CD8-positive, alpha-beta memory T cell (primary cell): ENCODE results near the gene PTMS. TPM values are rescaled to one million over a fixed set of nuclear protein-coding genes. Genes with fewer than 3 reads are reported as not detected.

ENCODE experiments used
- CTCF ChIA-PET: fragments of 350-600 bp; sonication (Branson Sonifier 250); formaldehyde crosslinking; loops from one replicate; lab custom pipeline; 2021; ENCODE audit warnings: antibody characterized with exemption; lab: Charles Lee
- POLR2A ChIA-PET: fragments of 350-600 bp; sonication (Branson Sonifier 250); formaldehyde crosslinking; loops from one replicate; lab custom pipeline; 2021; ENCODE audit warnings: antibody characterized with exemption; lab: Charles Lee
- DNase-seq, 5 donors: peaks; one replicate each; pipeline versions ENCODE4 v3.0.0 to v3.0.0-alpha.2; 2020 to 2022; ENCODE audit warnings: mixed read lengths in 1 of 5
- H3K27ac ChIP-seq: one replicate; pipeline ENCODE4 v1.7.0; 2013; ENCODE audit warnings: low read depth, mild to moderate bottlenecking, low read length, moderate library complexity
- H3K27me3 ChIP-seq: 2 replicates; pipeline ENCODE4 v1.7.0; 2013; ENCODE audit warnings: low read length, mild to moderate bottlenecking; ENCODE audit not compliant: insufficient read depth, poor library complexity, severe bottlenecking
- H3K36me3 ChIP-seq: 2 replicates; pipeline ENCODE4 v1.7.0; 2013; ENCODE audit warnings: mild to moderate bottlenecking, low read length, moderate library complexity; ENCODE audit not compliant: insufficient read depth
- H3K4me1 ChIP-seq: 2 replicates; pipeline ENCODE4 v1.7.0; 2013; ENCODE audit warnings: mild to moderate bottlenecking, low read length, moderate library complexity; ENCODE audit not compliant: insufficient read depth
- H3K4me3 ChIP-seq: 2 replicates; pipeline ENCODE4 v1.7.0; 2013; ENCODE audit warnings: mild to moderate bottlenecking, low read length
- H3K9me3 ChIP-seq: 2 replicates; pipeline ENCODE4 v1.7.0; 2013; ENCODE audit warnings: mild to moderate bottlenecking, low read length
- H3K27ac Mint-ChIP-seq, 8 donors: one replicate each; pipeline ENCODE4 v1.8.0; 2020 to 2021; ENCODE audit warnings: mixed read lengths in 8 of 8, mild to moderate bottlenecking in 6 of 8, inconsistent platforms in 3 of 8, moderate library complexity in 3 of 8
- H3K27me3 Mint-ChIP-seq, 2 donors: one replicate each; pipeline ENCODE4 v1.8.0; 2020 to 2021; ENCODE audit warnings: mixed read lengths in 2 of 2, mild to moderate bottlenecking in 1 of 2, moderate library complexity in 1 of 2
- H3K36me3 Mint-ChIP-seq, 3 donors: one replicate each; pipeline ENCODE4 v1.8.0; 2020 to 2021; ENCODE audit warnings: mixed read lengths in 3 of 3, inconsistent platforms in 1 of 3, mild to moderate bottlenecking in 1 of 3
- H3K4me1 Mint-ChIP-seq, 3 donors: one replicate each; pipeline ENCODE4 v1.8.0; 2020 to 2021; ENCODE audit warnings: mixed read lengths in 3 of 3, inconsistent platforms in 1 of 3, mild to moderate bottlenecking in 1 of 3
- H3K4me3 Mint-ChIP-seq, 7 donors: one replicate each; pipeline ENCODE4 v1.8.0; 2020 to 2021; ENCODE audit warnings: mixed read lengths in 7 of 7, mild to moderate bottlenecking in 6 of 7, moderate library complexity in 4 of 7, inconsistent platforms in 2 of 7
- H3K9me3 Mint-ChIP-seq, 5 donors: one replicate each; pipeline ENCODE4 v1.8.0; 2020 to 2022; ENCODE audit warnings: mixed read lengths in 5 of 5, mild to moderate bottlenecking in 3 of 5, moderate library complexity in 2 of 5, inconsistent platforms in 1 of 5
- polyA plus RNA-seq: library from polyadenylated mRNA; unstranded; fragments of 300-500 nt; fragmentation: Illumina TruSeq; gene quantifications from one replicate; pipeline ENCODE4 v1.2.3, GENCODE V29; 2021
- total RNA-seq, 2 experiments: library from RNA; stranded (reverse); gene quantifications; one replicate each; pipeline ENCODE4 v1.2.3, GENCODE V29; 2021

PTMS gene
- total and polyA plus RNA-seq, 3 experiments from 2014 or later, result 10.9 to 87.2 (median 75.3) TPM

- no peak for DNase-seq
- H3K36me3 ChIP-seq, result no peaks in the 10 kb centered on the region
- Mint-ChIP-seq H3K27me3 (peaks cover 9 to 10% of the 10 kb centered on the region in 2 donors), H3K4me3 (peak overlapping the region; percentile 85 to 99 (median 91)), H3K27ac (peak overlapping the region; percentile 69 to 93 (median 86)), H3K36me3 (peaks cover 0 to 22% (median 2%) of the 10 kb centered on the region in 3 donors), H3K9me3 (no peaks in the 10 kb centered on the region), H3K4me1 (peaks cover 55 to 76% (median 59%) of the 10 kb centered on the region in 3 donors)
- CTCF ChIA-PET, result interaction anchor here (0.9 to 11.0 kb wide), 2 partner anchors 18 to 137 kb away, joined by 3 to 162 read pairs; partner anchors contain the start of genes LPAR5 and MLF2
- peaks cover 51% of the 10 kb centered on the region for H3K4me1 ChIP-seq
- peak overlapping the region; percentile 75 for H3K27ac ChIP-seq
- no peaks in the 10 kb centered on the region for H3K9me3 ChIP-seq
- POLR2A ChIA-PET, result interaction anchor here (0.6 to 2.7 kb wide), 3 partner anchors 19 to 165 kb away, joined by 4 to 23 read pairs (median 4); partner anchors contain the start of gene MLF2
- H3K4me3 ChIP-seq, result peak overlapping the region; percentile 40
- H3K27me3 ChIP-seq, result no peaks in the 10 kb centered on the region
Observed at GRCh38 chr12:6772726-6773589, 6.8 kb downstream of the PTMS start.

GRCh38 chr12:6773590-6774351 lies 7.6 kb downstream of the PTMS start:
- no peaks in the 10 kb centered on the region for H3K27me3 ChIP-seq
- peaks cover 59% of the 10 kb centered on the region for H3K4me1 ChIP-seq
- CTCF ChIA-PET, result interaction anchor here (0.7 to 11.0 kb wide), 9 partner anchors 7 to 171 kb away, joined by 3 to 162 read pairs (median 4); partner anchors contain the start of genes LPAR5, MLF2, PTMS and ZNF384

GRCh38 chr12:6774499-6775062 lies 8.4 kb downstream of the PTMS start:
- Mint-ChIP-seq H3K27ac (peak overlapping the region; percentile 94 to 100 (median 99)), H3K27me3 (peaks cover 0 to 4% of the 10 kb centered on the region in 2 donors), H3K4me3 (peak overlapping the region; percentile 93 to 99 (median 97)), H3K4me1 (peaks cover 54 to 73% (median 59%) of the 10 kb centered on the region in 3 donors), H3K9me3 (no peaks in the 10 kb centered on the region), H3K36me3 (peaks cover 0 to 25% (median 2%) of the 10 kb centered on the region in 3 donors)
- Histone ChIP-seq H3K9me3 (no peaks in the 10 kb centered on the region), H3K4me3 (peak overlapping the region; percentile 54), H3K36me3 (no peaks in the 10 kb centered on the region), H3K4me1 (peaks cover 65% of the 10 kb centered on the region), H3K27ac (peak overlapping the region; percentile 75), H3K27me3 (no peaks in the 10 kb centered on the region)
- POLR2A ChIA-PET, result interaction anchor here (0.6 to 2.7 kb wide), 8 partner anchors 10 to 140 kb away, joined by 3 to 23 read pairs (median 6); partner anchors contain the start of genes CDCA3, COPS7A, MLF2 and USP5
- CTCF ChIA-PET, result interaction anchor here (0.7 to 11.0 kb wide), 10 partner anchors 8 to 172 kb away, joined by 3 to 162 read pairs (median 4); partner anchors contain the start of genes MLF2, PTMS, SPSB2 and ZNF384
- DNase-seq, result peak; percentile 32 to 86 (median 55)

More at GRCh38 chr12:6773590-6774351, 7.6 kb downstream of the PTMS start:
- H3K9me3 ChIP-seq, result no peaks in the 10 kb centered on the region
- H3K36me3 ChIP-seq, result no peaks in the 10 kb centered on the region
- H3K9me3 Mint-ChIP-seq, result no peaks in the 10 kb centered on the region
- POLR2A ChIA-PET, result interaction anchor here (0.6 to 2.7 kb wide), 6 partner anchors 21 to 164 kb away, joined by 3 to 23 read pairs (median 5); partner anchors contain the start of genes CDCA3, MLF2, USP5 and ZNF384
- H3K27ac ChIP-seq, result peak overlapping the region; percentile 75
- DNase-seq, result peak in 3 of 5 donors; percentile 14 to 55 (median 20)
- H3K27ac Mint-ChIP-seq, result peak overlapping the region; percentile 94 to 100 (median 99)
- H3K36me3 Mint-ChIP-seq, result peaks cover 0 to 24% (median 2%) of the 10 kb centered on the region in 3 donors
- peaks cover 53 to 77% (median 59%) of the 10 kb centered on the region in 3 donors for H3K4me1 Mint-ChIP-seq
- peak overlapping the region; percentile 93 to 99 (median 97) for H3K4me3 Mint-ChIP-seq
- H3K4me3 ChIP-seq, result peak overlapping the region; percentile 54
- H3K27me3 Mint-ChIP-seq, result peaks cover 2 to 8% of the 10 kb centered on the region in 2 donors

GRCh38 chr12:6775185-6776174 lies 9.3 kb downstream of the PTMS start:
- Mint-ChIP-seq H3K4me3 (peak overlapping the region; percentile 93 to 99 (median 97)), H3K27ac (peak overlapping the region; percentile 94 to 100 (median 99)), H3K27me3 (peaks cover 0 to 7% of the 10 kb centered on the region in 2 donors), H3K36me3 (peaks cover 0 to 25% (median 2%) of the 10 kb centered on the region in 3 donors), H3K4me1 (peaks cover 54 to 71% (median 59%) of the 10 kb centered on the region in 3 donors), H3K9me3 (no peaks in the 10 kb centered on the region)
- peak overlapping the region; percentile 54 for H3K4me3 ChIP-seq
- peaks cover 65% of the 10 kb centered on the region for H3K4me1 ChIP-seq
- ChIA-PET CTCF (interaction anchor here (1.0 to 11.0 kb wide), 8 partner anchors 9 to 116 kb away, joined by 3 to 162 read pairs (median 4); partner anchors contain the start of genes MLF2, PTMS, SPSB2 and ZNF384), POLR2A (interaction anchor here (0.8 to 2.7 kb wide), 6 partner anchors 10 to 141 kb away, joined by 3 to 23 read pairs (median 6); partner anchors contain the start of genes COPS7A, MLF2 and ZNF384)
- peak overlapping the region; percentile 75 for H3K27ac ChIP-seq
- H3K9me3 ChIP-seq, result no peaks in the 10 kb centered on the region
- H3K36me3 ChIP-seq, result no peaks in the 10 kb centered on the region
- no peaks in the 10 kb centered on the region for H3K27me3 ChIP-seq
- DNase-seq, result peak in 1 of 5 donors; percentile 47

- H3K9me3 Mint-ChIP-seq, result no peaks in the 10 kb centered on the region
- H3K4me3 Mint-ChIP-seq, result peak overlapping the region in 3 of 7 donors; percentile 32 to 76 (median 69)
- Histone ChIP-seq H3K9me3 (no peaks in the 10 kb centered on the region), H3K36me3 (no peaks in the 10 kb centered on the region), H3K4me1 (peaks cover 55% of the 10 kb centered on the region), H3K27me3 (no peaks in the 10 kb centered on the region), H3K27ac (no peak overlapping the region), H3K4me3 (no peak overlapping the region)
- peaks cover 0 to 25% (median 2%) of the 10 kb centered on the region in 3 donors for H3K36me3 Mint-ChIP-seq
- H3K27me3 Mint-ChIP-seq, result peaks cover 0 to 7% of the 10 kb centered on the region in 2 donors
- peak overlapping the region in 4 of 8 donors; percentile 23 to 68 (median 42) for H3K27ac Mint-ChIP-seq
- ChIA-PET POLR2A (no interaction called here), CTCF (interaction anchor here (0.8 to 11.0 kb wide), 4 partner anchors 11 to 53 kb away, joined by 3 to 162 read pairs (median 26); partner anchors contain the start of genes COPS7A, MLF2 and PTMS)
- H3K4me1 Mint-ChIP-seq, result peaks cover 42 to 56% (median 45%) of the 10 kb centered on the region in 3 donors
- no peak for DNase-seq
Observed at GRCh38 chr12:6777386-6777785, 11.2 kb downstream of the PTMS start.

GRCh38 chr12:6778217-6778573 lies 12.0 kb downstream of the PTMS start:
- no peak for DNase-seq
- Mint-ChIP-seq H3K9me3 (no peaks in the 10 kb centered on the region), H3K4me3 (peak overlapping the region in 6 of 7 donors; percentile 74 to 85 (median 76)), H3K27me3 (peaks cover 0 to 7% of the 10 kb centered on the region in 2 donors), H3K36me3 (peaks cover 0 to 25% (median 2%) of the 10 kb centered on the region in 3 donors), H3K4me1 (peaks cover 37 to 48% (median 43%) of the 10 kb centered on the region in 3 donors), H3K27ac (peak overlapping the region; percentile 54 to 96 (median 86))
- CTCF ChIA-PET, result interaction anchor here (0.6 to 11.0 kb wide), 15 partner anchors 12 to 175 kb away, joined by 3 to 162 read pairs (median 5); partner anchors contain the start of genes COPS7A, MLF2, PTMS and USP5
- H3K4me1 ChIP-seq, result peaks cover 55% of the 10 kb centered on the region
- H3K27ac ChIP-seq, result no peak overlapping the region
- no peaks in the 10 kb centered on the region for H3K27me3 ChIP-seq
- POLR2A ChIA-PET, result interaction anchor here (1.6 kb wide), 1 partner anchor 25 kb away, joined by 6 read pairs; the partner anchor contains the start of gene MLF2
- H3K36me3 ChIP-seq, result no peaks in the 10 kb centered on the region
- peak overlapping the region; percentile 63 for H3K4me3 ChIP-seq
- H3K9me3 ChIP-seq, result no peaks in the 10 kb centered on the region
